GM18520 (cell line): Measurements from ENCODE around the gene PHLDB3.

ENCODE experiments used
- ATAC-seq: cut with Tn5 transposase; IDR thresholded peaks from one replicate; pipeline ENCODE4 v1.9.1; 2021; ENCODE audit not compliant: unreplicated experiment

Gene PHLDB3

GRCh38 chr19:43501661-43502418, 2.7 kb downstream of the PHLDB3 start:
- no peak for ATAC-seq

- ATAC-seq: no peak
Measured at GRCh38 chr19:43499042-43499441, 5.5 kb downstream of the PHLDB3 start.

- ATAC-seq: no peak
Measured at GRCh38 chr19:43498233-43498842, 6.2 kb downstream of the PHLDB3 start.

- ATAC-seq: no peak
Measured at GRCh38 chr19:43496960-43497359, 7.6 kb downstream of the PHLDB3 start.

- ATAC-seq: no peak
Measured at GRCh38 chr19:43495082-43495481, 9.5 kb downstream of the PHLDB3 start.

- ATAC-seq: no peak
Measured at GRCh38 chr19:43490759-43491158, 13.8 kb downstream of the PHLDB3 start.

- ATAC-seq: no peak
Measured at GRCh38 chr19:43489979-43490599, 14.5 kb downstream of the PHLDB3 start.

GRCh38 chr19:43489310-43489709, 15.2 kb downstream of the PHLDB3 start:
- ATAC-seq: no peak

- no peak for ATAC-seq
Measured at GRCh38 chr19:43488179-43488578, 16.4 kb downstream of the PHLDB3 start.

GRCh38 chr19:43486412-43486811, 18.1 kb downstream of the PHLDB3 start:
- ATAC-seq: no peak

GRCh38 chr19:43485951-43486350, 18.6 kb downstream of the PHLDB3 start:
- ATAC-seq: no peak

- ATAC-seq: no peak
Measured at GRCh38 chr19:43483281-43483680, 21.3 kb downstream of the PHLDB3 start.

- ATAC-seq: no peak
Measured at GRCh38 chr19:43482193-43482592, 22.4 kb downstream of the PHLDB3 start.

GRCh38 chr19:43481701-43482100, 22.8 kb downstream of the PHLDB3 start:
- no peak for ATAC-seq

- no peak for ATAC-seq
Measured at GRCh38 chr19:43480574-43480973, 24.0 kb downstream of the PHLDB3 start.

GRCh38 chr19:43479961-43480561, 24.5 kb downstream of the PHLDB3 start:
- no peak for ATAC-seq

GRCh38 chr19:43479226-43479625, 25.3 kb downstream of the PHLDB3 start:
- no peak for ATAC-seq

GRCh38 chr19:43478323-43478722, 26.2 kb downstream of the PHLDB3 start:
- ATAC-seq: no peak

- no peak for ATAC-seq
Measured at GRCh38 chr19:43476606-43477005, 27.9 kb downstream of the PHLDB3 start.

GRCh38 chr19:43474986-43475705, 29.4 kb downstream of the PHLDB3 start:
- ATAC-seq: no peak

GRCh38 chr19:43474487-43474886, 30.1 kb downstream of the PHLDB3 start:
- no peak for ATAC-seq
